GM12878 (cell line): ENCODE measurements around the gene ADCY1. TPM values are rescaled to one million over a fixed set of nuclear protein-coding genes. Genes with fewer than 3 reads are reported as not detected.

Experiments used
- ATAC-seq: fragments of 200-7000 bp; cut with Tn5 transposase; 3 replicates; pipeline ENCODE4 v1.9.1; 2020; ENCODE audit warnings: mild to moderate bottlenecking, moderate library complexity
- BruUV-seq: library from RNA; stranded (reverse); fragments of 400-500 nt; replicated peaks from 2 replicates; lab custom pipeline; 2021; lab: Mats Ljungman, UMichigan
- CTCF ChIA-PET: fragments of 300-600 bp; sonication (Branson Sonifier 250); formaldehyde crosslinking; extraction: SDS; loops from one replicate; lab custom pipeline; 2021; ENCODE audit warnings: inconsistent platforms; lab: Yijun Ruan, JAX
- POLR2A ChIA-PET: fragments of 350-600 bp; formaldehyde crosslinking; extraction: SDS; loops from one replicate; lab custom pipeline; 2021; ENCODE audit warnings: inconsistent platforms; lab: Charles Lee
- RAD21 ChIA-PET: fragments of 300-600 bp; sonication (Branson Sonifier 250); formaldehyde crosslinking; loops from one replicate; lab custom pipeline; 2023; ENCODE audit warnings: antibody characterized with exemption; ENCODE audit not compliant: unreplicated experiment; lab: Charles Lee
- SMC1A ChIA-PET: fragments of 300-600 bp; sonication (Branson Sonifier 250); formaldehyde crosslinking; loops from one replicate; lab custom pipeline; 2023; ENCODE audit not compliant: unreplicated experiment, uncharacterized antibody; lab: Charles Lee
- DNase-seq: peaks from one replicate; pipeline ENCODE4 v3.0.0-alpha.2; 2011; ENCODE audit warnings: low read depth, low spot score
- FAIRE-seq: peaks from 3 replicates; lab custom pipeline; 2011; peaks lifted over from hg19 to GRCh38; lab: Jason Lieb, UNC
- H2AFZ ChIP-seq: 2 replicates; pipeline ENCODE4 v1.6.0; 2011; ENCODE audit warnings: low read depth, low read length, control low read depth; ENCODE audit not compliant: control insufficient read depth
- H3K27ac ChIP-seq: 2 replicates; pipeline ENCODE4 v1.5.1; 2011; ENCODE audit warnings: control low read depth; ENCODE audit not compliant: control insufficient read depth, insufficient read depth
- H3K27me3 ChIP-seq, 2 experiments: replicated peaks in 1 of 2; 2 replicates each; pipeline versions ENCODE4 v1.6.0 to v1.6.1; 2011; ENCODE audit warnings: low read length in 1 of 2; ENCODE audit not compliant: control insufficient read depth in 2 of 2, insufficient read depth in 2 of 2
- H3K36me3 ChIP-seq, 2 experiments: 2 replicates each; pipeline ENCODE4 v1.5.1; 2011; ENCODE audit warnings: low read length in 1 of 2; ENCODE audit not compliant: control insufficient read depth in 2 of 2, insufficient read depth in 2 of 2
- H3K4me1 ChIP-seq: 2 replicates; pipeline ENCODE4 v1.6.1; 2011; ENCODE audit warnings: mild to moderate bottlenecking, low read length, moderate library complexity, mixed read lengths; ENCODE audit not compliant: control insufficient read depth, insufficient read depth
- H3K4me2 ChIP-seq: 2 replicates; pipeline ENCODE4 v1.6.0; 2011; ENCODE audit warnings: control low read depth; ENCODE audit not compliant: control insufficient read depth, insufficient read depth
- H3K4me3 ChIP-seq: fragments of 200-600 bp; sonication (generic); 2 replicates; pipeline ENCODE4 v1.5.1; 2016
- H3K79me2 ChIP-seq: 2 replicates; pipeline ENCODE4 v1.6.0; 2011; ENCODE audit warnings: low read length; ENCODE audit not compliant: control insufficient read depth, insufficient read depth
- H3K9ac ChIP-seq: 2 replicates; pipeline ENCODE4 v1.8.0; 2011; ENCODE audit warnings: low read length, control low read depth, mixed read lengths; ENCODE audit not compliant: control insufficient read depth, insufficient read depth
- H3K9me3 ChIP-seq: replicated peaks from 3 replicates; pipeline ENCODE4 v1.5.1; 2011; ENCODE audit warnings: mild to moderate bottlenecking, low read length; ENCODE audit not compliant: control insufficient read depth, insufficient read depth
- H4K20me1 ChIP-seq: 2 replicates; pipeline ENCODE4 v1.6.0; 2011; ENCODE audit not compliant: control insufficient read depth, insufficient read depth
- ESRRA ChIP-seq: IDR thresholded peaks from 2 replicates; pipeline ENCODE4 v1.6.1; 2012; ENCODE audit warnings: mild to moderate bottlenecking, low read length, improper control_type of control experiment
- TCF7 ChIP-seq: IDR thresholded peaks from 2 replicates; pipeline ENCODE4 v1.6.1; 2014; ENCODE audit warnings: antibody characterized with exemption, borderline replicate concordance
- ZNF207 ChIP-seq: fragments of 450-650 bp; IDR thresholded peaks from 2 replicates; pipeline ENCODE4 v1.6.1; 2014; ENCODE audit warnings: antibody characterized with exemption, mild to moderate bottlenecking, borderline replicate concordance
- ZNF687 ChIP-seq: fragments of 450-650 bp; IDR thresholded peaks from 2 replicates; pipeline ENCODE4 v1.6.1; 2017; ENCODE audit warnings: mild to moderate bottlenecking, moderate library complexity
- WGBS: methylation state at CpG from one replicate; pipeline ENCODE4 v1.1.6; 2016; ENCODE audit warnings: low lambda C conversion rate; ENCODE audit not compliant: insufficient replicate concordance, insufficient coverage; ENCODE audit errors: missing lambda C conversion rate; 5-methylcytosine and 5-hydroxymethylcytosine counted together
- in situ Hi-C: fragments of 300-500 bp; cut with MboI; formaldehyde crosslinking; loops from 9 replicates; pipeline ENCODE4 v1.14.3; 2018; ENCODE audit warnings: mixed read lengths
- intact Hi-C: fragments of 100-400 bp; cut with micrococcal nuclease; formaldehyde crosslinking; loops from one replicate; pipeline ENCODE4 v1.14.2; 2022; ENCODE audit not compliant: unreplicated experiment
- polyA plus RNA-seq, 11 experiments: library from polyadenylated mRNA; depleted of rRNA in 4 of 11; unstranded in 6 of 11; stranded (reverse) in 5 of 11; fragments of >200 nt; fragmentation: Nextera tagmentation in 4 of 11; fragmentation: Illumina TruSeq in 1 of 11; extraction: Ambion mirVana in 4 of 11; extraction: Trizol in 1 of 11; gene quantifications; 1 replicate in 1 of 11; 2 replicates in 10 of 11; pipeline versions ENCODE4 v1.2.1 to v1.2.3, GENCODE V29; 2011 to 2016; ENCODE audit warnings: inconsistent platforms in 2 of 11, missing spikeins in 2 of 11, low read depth in 1 of 11
- total RNA-seq, 4 experiments: library from RNA; depleted of rRNA in 3 of 4; stranded (reverse); fragments of >200 nt in 3 of 4; fragmentation: Illumina TruSeq in 1 of 4; extraction: Trizol in 1 of 4; gene quantifications; 2 replicates each; pipeline versions ENCODE4 v1.2.1 to v1.2.3, GENCODE V29; 2013 to 2021

The ADCY1 gene
- total and polyA plus RNA-seq, 10 of the 15 experiments (the other 5 are each of a cell fraction or from before 2014, with no cell fraction given), result 0.13 to 1.4 (median 0.45) TPM; not detected in 1

DNA sequence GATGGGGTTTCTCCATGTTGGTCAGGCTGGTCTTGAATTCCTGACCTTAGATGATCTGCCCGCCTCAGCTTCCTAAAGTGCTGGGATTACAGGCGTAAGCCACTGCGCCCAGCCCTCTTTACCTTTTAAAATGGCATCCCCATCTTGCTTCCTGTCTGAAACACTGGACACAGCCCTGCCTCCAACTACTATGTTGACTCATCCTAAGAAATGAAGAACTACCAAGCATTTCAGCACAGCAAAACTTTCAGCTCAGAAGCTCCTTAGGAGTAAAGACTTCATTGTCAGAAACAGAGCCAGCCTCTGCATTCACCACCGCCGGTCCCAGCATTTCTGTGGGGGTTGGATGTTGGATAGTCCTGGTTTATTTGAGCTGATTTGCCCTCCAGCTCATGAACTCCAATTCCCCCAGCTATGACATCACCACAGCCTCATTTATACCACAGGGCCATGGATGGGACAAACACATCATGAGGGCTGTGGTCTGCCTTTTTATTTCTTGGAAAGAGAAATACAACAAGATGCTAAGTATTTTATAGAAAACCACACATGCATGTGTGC, 123.5 kb downstream of the ADCY1 start:
- ChIA-PET RAD21 (interaction anchor here (0.6 kb wide), 1 partner anchor 94 kb away, joined by 3 read pairs; no protein-coding TSS in a partner anchor), POLR2A (no interaction called here), SMC1A (no interaction called here), CTCF (no interaction called here)
- no peak overlapping the region for H2AFZ ChIP-seq
- no peak for DNase-seq
- no peak overlapping the region for H3K27ac ChIP-seq
- in situ Hi-C loops, result no loop called here
- H3K36me3 ChIP-seq, result no peaks in the 10 kb centered on the region
- no peak overlapping the region for H3K4me2 ChIP-seq
- H3K9ac ChIP-seq, result no peak overlapping the region
- no TSS peak for BruUV-seq
- no peaks in the 10 kb centered on the region for H4K20me1 ChIP-seq
- H3K27me3 ChIP-seq, result no peaks in the 10 kb centered on the region; a peak in 2 of 4 replicates
- no peak for FAIRE-seq
- TF ChIP-seq ESRRA (no peak), ZNF687 (no peak), ZNF207 (no peak), TCF7 (no peak)
- 79% methylated on average over 5 of the region's 5 CpGs for WGBS
- intact Hi-C loops, result no loop called here
- ATAC-seq, result no peak
- no peak overlapping the region for H3K4me3 ChIP-seq
- H3K79me2 ChIP-seq, result no peaks in the 10 kb centered on the region
- no peaks in the 10 kb centered on the region for H3K4me1 ChIP-seq
- no peaks in the 10 kb centered on the region for H3K9me3 ChIP-seq
